SH-SY5Y (cell line): ENCODE measurements around the gene EN2.

Experiments used
- GATA2 ChIP-seq: IDR thresholded peaks from 2 replicates; pipeline ENCODE4 v1.6.1; 2011; ENCODE audit warnings: mild to moderate bottlenecking, low read depth, low read length
- GATA3 ChIP-seq: IDR thresholded peaks from 2 replicates; pipeline ENCODE4 v1.6.1; 2011; ENCODE audit warnings: low read depth, mild to moderate bottlenecking, low read length, moderate library complexity

The EN2 gene

GRCh38 chr7:155438777-155439176, 19.2 kb upstream of the EN2 start:
- no peak for TF ChIP-seq GATA2
- TF ChIP-seq GATA3, result no peak

DNA sequence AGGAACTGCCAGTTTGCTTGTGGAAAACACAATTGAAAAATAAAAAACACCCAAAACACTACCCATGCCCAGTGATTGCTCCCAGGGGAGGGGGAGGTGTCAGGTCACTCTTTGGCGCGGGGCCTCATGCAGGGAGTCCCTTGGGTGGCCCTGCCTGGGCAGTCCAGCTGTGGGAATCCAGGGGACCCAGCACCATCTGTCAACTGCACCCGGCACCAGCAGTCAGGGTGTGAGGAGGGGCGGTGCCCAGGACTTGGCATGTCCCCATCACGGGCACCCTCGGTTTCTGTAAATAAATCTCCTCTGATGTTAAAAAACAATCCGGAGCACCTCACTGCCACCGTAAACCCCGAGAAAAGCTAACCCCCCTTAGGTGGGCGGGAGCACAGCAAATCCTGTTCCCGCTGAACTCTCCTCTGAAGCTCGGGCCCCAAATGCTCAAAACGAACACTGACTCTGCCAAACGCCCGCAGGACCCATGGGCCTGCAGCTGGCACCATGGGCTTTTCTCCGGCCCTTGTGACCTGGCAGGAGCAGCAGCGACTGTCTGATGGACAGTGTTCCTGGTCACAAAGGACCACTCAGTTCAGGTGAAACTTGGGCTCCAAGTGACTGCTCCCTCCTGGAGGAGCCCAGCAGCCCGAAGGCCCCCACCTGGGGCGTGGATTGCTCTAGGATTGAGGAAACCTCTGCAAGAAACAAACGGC, 18.5 kb upstream of the EN2 start:
- TF ChIP-seq GATA3 (no peak), GATA2 (no peak)

DNA sequence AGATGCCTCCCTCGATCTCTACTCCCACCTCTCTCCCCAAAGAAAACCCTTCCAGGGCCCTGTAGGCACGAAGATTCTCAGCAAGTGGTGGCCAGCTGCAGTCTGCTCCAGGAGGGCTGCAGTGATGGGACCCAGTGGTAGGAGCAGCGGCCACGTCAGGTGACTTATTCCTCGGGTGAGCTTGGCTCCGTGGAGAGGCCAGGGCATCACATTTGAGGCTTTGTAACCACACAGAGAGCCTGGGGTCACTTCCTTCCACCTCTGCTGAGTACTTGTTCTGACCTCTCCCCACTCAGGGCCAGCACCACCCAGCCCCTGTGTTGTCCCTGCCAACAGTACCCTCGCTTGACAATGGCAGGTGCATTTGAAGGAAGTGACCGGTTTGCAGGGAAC, 17.9 kb upstream of the EN2 start:
- no peak for TF ChIP-seq GATA3
- no peak for TF ChIP-seq GATA2

GRCh38 chr7:155441856-155442255, 16.1 kb upstream of the EN2 start:
- TF ChIP-seq GATA3 (no peak), GATA2 (no peak)

DNA sequence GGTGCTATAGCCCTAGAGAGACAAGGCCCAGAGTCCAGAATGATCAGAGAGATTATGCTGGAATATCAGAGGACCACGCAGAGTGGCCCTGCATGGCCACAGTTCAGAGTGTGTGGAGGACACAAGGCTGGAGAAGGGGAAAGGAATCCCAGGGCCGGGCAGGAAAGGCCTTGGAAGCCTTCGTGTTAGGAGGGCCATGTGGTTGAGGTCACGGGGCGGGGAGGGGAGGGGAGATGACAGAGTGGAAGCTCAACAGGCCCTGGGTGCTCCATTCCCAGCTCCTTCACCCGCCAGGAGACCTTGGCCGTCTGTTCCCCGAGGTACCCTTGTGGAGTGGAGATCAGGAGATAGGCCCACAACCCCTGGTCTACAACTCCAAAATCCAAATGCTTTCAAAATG, 13.2 kb upstream of the EN2 start:
- TF ChIP-seq GATA3 (no peak), GATA2 (no peak)

- TF ChIP-seq GATA2 (no peak), GATA3 (no peak)
Observed at GRCh38 chr7:155447603-155448002, 10.3 kb upstream of the EN2 start.

DNA sequence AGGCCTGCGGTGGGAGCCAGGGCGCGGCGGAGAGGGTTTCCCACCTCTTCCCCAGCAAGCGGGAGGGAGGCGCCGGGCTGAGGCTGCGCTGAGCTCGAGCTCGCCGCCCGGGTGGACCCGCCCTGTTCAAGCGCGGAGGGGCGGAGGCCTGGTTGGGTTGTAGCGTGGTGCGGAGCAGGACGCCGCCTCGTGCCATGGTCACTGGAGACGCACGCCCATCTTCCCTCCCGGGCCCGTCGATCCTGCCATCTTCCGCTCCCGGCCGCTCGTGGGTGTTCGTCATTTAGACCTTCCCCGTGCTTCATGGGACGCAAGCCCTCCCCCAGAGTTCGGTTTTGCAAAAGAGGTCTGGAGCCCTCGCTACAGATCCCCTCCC, 9.3 kb upstream of the EN2 start:
- no peak for TF ChIP-seq GATA3
- no peak for TF ChIP-seq GATA2

DNA sequence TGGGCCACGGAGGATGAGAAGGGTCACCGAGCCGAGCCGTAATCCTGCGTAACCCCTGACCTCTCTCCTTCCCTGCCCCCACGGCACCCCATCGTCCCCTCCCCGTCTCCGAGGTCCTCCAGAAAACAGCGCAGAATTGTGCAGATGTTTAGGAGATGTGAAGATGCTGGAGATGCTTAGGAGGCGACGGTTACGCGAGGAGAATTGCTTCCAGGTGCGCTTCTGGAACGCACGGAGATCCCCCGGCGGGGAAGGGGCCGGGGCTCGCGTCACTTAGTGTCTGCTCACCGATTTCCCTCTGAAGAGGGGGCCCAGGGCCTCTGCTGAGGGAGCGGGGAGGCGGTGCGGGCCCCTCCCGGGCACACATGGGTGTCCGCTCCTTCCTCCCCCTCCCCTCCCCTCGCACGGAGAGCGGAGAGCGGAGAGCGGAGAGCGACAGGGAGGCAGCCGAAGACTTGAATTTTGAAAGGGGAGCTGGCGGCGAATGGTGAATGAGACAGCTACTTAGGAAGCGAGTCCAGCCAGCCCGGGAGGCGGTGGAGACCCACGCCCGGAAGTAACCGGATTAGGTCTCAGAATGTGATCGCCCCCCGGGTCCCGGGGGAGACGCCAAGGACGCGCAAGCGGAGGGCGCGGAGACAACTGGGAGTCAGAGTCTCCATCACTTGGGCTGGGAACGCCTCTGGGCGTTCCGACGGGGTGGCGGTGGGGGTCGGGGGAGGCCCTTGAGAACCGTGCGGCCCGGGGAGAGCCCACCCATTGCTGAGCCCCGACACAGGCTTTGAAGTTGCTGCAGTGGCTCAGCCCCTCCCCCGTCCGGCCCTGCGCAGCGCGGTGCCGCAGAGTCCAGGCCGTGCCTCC, 8.7 kb upstream of the EN2 start:
- TF ChIP-seq GATA3 (no peak), GATA2 (no peak)

GRCh38 chr7:155449869-155450557, 7.9 kb upstream of the EN2 start:
- TF ChIP-seq GATA2 (no peak), GATA3 (no peak)

DNA sequence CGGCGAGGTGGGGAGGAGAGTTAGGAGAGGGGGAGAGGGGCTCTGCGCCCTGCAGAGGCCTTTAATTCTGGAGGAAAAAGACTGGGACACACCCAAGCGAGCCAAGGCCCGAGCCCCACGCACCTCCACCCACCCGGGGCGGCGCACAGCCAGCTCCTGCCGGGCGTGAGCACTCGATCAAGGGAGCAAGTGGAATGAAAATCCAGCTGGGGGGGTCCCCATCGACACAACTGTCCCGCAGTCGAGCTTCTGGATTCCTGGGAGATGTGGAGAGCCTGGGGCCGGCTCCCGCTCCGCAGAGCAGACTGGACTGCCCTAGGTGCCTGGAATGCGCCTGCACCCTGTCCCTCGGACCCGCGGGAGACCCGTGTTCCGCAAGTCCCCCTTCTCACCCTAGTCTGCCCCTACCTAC, 7.4 kb upstream of the EN2 start:
- no peak for TF ChIP-seq GATA3
- no peak for TF ChIP-seq GATA2

DNA sequence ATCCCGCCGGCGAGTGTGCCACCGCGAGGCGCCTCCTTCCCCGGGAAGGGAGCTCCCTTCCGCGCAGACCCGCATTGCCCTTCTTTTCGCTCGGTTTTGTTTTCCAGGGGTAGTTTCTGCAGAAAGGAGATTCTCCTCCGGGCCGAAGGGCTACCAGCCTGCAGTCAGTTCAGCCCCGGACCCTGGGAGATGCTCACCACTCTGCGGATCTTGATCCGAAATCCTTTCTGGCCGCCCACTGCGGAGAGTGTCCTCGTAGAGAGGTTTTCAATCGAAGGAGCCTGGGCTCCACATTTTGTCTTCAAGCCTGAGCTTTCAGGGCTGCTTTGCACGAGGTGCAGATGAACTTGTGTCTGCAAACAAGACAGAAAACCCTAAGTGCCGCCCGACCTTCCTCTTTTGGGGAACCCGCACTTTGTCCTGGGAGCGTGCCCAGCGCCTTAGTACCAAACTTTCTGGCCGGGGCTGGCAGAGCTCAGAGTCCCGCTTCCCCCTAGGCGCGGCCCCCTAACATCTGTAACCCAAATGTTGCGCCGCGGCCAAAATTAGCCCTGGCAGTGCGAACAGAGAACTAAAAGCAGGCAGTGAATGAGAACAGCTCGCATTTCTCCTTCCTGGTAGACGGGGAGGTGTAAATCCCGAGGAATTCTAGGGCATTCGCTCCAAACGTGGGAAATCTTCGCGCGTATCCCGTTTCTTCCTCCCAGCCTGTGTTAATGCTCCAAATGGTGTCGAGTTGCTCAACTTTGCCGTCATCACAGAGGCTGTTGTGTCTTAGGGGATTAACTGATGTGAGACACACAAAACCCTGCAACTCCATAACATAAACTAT, 6.7 kb upstream of the EN2 start:
- TF ChIP-seq GATA2 (no peak), GATA3 (no peak)

DNA sequence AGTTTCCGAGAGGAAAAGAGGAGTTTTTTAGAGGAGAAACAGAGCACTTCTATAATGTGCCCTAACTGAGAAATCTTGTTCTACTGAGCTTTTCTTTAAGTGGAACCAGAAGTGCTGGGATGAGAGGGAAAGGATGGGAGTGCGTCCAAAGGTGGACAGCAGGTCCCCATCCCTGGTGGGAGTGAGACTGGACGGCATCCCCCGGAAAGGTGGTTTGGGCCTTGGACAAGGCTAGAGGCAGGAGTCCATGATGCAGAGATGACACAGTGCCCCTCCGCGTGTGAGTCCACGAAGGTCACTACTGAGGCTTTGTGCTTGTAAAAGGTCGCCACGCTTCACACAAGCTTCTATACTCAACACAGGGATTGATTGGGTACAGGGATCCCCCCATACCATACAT, 6.1 kb upstream of the EN2 start:
- TF ChIP-seq GATA2 (no peak), GATA3 (no peak)

- TF ChIP-seq GATA2 (no peak), GATA3 (no peak)
Observed at GRCh38 chr7:155452505-155453295, 5.2 kb upstream of the EN2 start.
